Liver (tissue), 9 donors: ENCODE data around the gene NECAB2. TPM values are rescaled to one million over a fixed set of nuclear protein-coding genes. Genes with fewer than 3 reads are reported as not detected.

Source experiments
- DNase-seq: peaks from one replicate; pipeline ENCODE4 v3.0.0-alpha.2; 2017; ENCODE audit warnings: low spot score
- H3K27ac ChIP-seq, 2 donors: one replicate each; pipeline ENCODE4 v1.7.0; 2013; ENCODE audit warnings: inconsistent platforms in 2 of 2, low read length in 2 of 2, control low read depth in 1 of 2, low read depth in 1 of 2, mild to moderate bottlenecking in 1 of 2
- H3K27me3 ChIP-seq, 4 donors: one replicate each; pipeline versions ENCODE4 v1.6.1 to v1.7.0; 2013; ENCODE audit warnings: low read length in 3 of 4, inconsistent platforms in 1 of 4, mild to moderate bottlenecking in 1 of 4, moderate library complexity in 1 of 4; ENCODE audit not compliant: control insufficient read depth in 4 of 4, insufficient read depth in 4 of 4
- H3K36me3 ChIP-seq, 4 donors: one replicate each; pipeline versions ENCODE4 v1.6.1 to v1.7.0; 2013; ENCODE audit warnings: low read length in 3 of 4, mild to moderate bottlenecking in 3 of 4, low read depth in 1 of 4, moderate library complexity in 1 of 4; ENCODE audit not compliant: control insufficient read depth in 4 of 4, insufficient read depth in 3 of 4
- H3K4me1 ChIP-seq, 4 donors: one replicate each; pipeline versions ENCODE4 v1.6.1 to v1.7.0; 2013; ENCODE audit warnings: low read length in 3 of 4, mild to moderate bottlenecking in 3 of 4, moderate library complexity in 1 of 4; ENCODE audit not compliant: control insufficient read depth in 4 of 4, insufficient read depth in 4 of 4
- H3K4me3 ChIP-seq, 3 donors: one replicate each; pipeline versions ENCODE4 v1.6.1 to v1.7.0; 2013; ENCODE audit warnings: low read length in 3 of 3, control low read depth in 1 of 3, low read depth in 1 of 3, mild to moderate bottlenecking in 1 of 3
- H3K9ac ChIP-seq, 2 donors: one replicate each; pipeline ENCODE4 v1.7.0; 2013; ENCODE audit warnings: low read length in 2 of 2, mild to moderate bottlenecking in 2 of 2, moderate library complexity in 2 of 2, control low read depth in 1 of 2, low read depth in 1 of 2
- H3K9me3 ChIP-seq, 4 donors: one replicate each; pipeline versions ENCODE4 v1.6.1 to v1.7.0; 2013; ENCODE audit warnings: low read length in 3 of 4; ENCODE audit not compliant: control insufficient read depth in 4 of 4
- CTCF ChIP-seq: fragments of 150-350 bp; IDR thresholded peaks from 2 replicates; pipeline ENCODE4 v1.5.1; 2017; ENCODE audit warnings: improper control_type of control experiment, low read depth, low read length; ENCODE audit not compliant: missing input control
- EGR1 ChIP-seq, 2 donors: IDR thresholded peaks; 2 replicates each; pipeline ENCODE4 v1.6.1; 2016 to 2018; ENCODE audit warnings: antibody characterized with exemption in 2 of 2, low read depth in 2 of 2
- FOXA1 ChIP-seq: IDR thresholded peaks from 2 replicates; pipeline ENCODE4 v1.6.1; 2016; ENCODE audit warnings: antibody characterized with exemption
- FOXA2 ChIP-seq: IDR thresholded peaks from 2 replicates; pipeline ENCODE4 v1.6.1; 2016; ENCODE audit warnings: antibody characterized with exemption
- GABPA ChIP-seq, 2 donors: IDR thresholded peaks in 1 of 2; conservative IDR thresholded peaks in 1 of 2; 2 replicates each; pipeline ENCODE4 v1.6.1; 2016; ENCODE audit warnings: antibody characterized with exemption in 2 of 2, mild to moderate bottlenecking in 1 of 2, moderate library complexity in 1 of 2
- HNF4A ChIP-seq, 2 donors: conservative IDR thresholded peaks; 2 replicates each; pipeline ENCODE4 v1.6.1; 2016; ENCODE audit warnings: antibody characterized with exemption in 2 of 2, mild to moderate bottlenecking in 2 of 2
- HNF4G ChIP-seq: IDR thresholded peaks from 2 replicates; pipeline ENCODE4 v1.6.1; 2016; ENCODE audit warnings: antibody characterized with exemption
- JUND ChIP-seq, 2 donors: IDR thresholded peaks; 2 replicates each; pipeline ENCODE4 v1.6.1; 2016; ENCODE audit warnings: antibody characterized with exemption in 2 of 2
- MAX ChIP-seq: IDR thresholded peaks from 2 replicates; pipeline ENCODE4 v1.6.1; 2016; ENCODE audit warnings: antibody characterized with exemption
- NR2F2 ChIP-seq: IDR thresholded peaks from 2 replicates; pipeline ENCODE4 v1.6.1; 2016; ENCODE audit warnings: antibody characterized with exemption
- RAD21 ChIP-seq, 2 donors: IDR thresholded peaks; 2 replicates each; pipeline ENCODE4 v1.6.1; 2016; ENCODE audit warnings: antibody characterized with exemption in 2 of 2, mild to moderate bottlenecking in 2 of 2
- RXRA ChIP-seq, 2 donors: IDR thresholded peaks; 2 replicates each; pipeline ENCODE4 v1.6.1; 2017 to 2018; ENCODE audit warnings: antibody characterized with exemption in 2 of 2, mild to moderate bottlenecking in 1 of 2
- SP1 ChIP-seq: IDR thresholded peaks from 2 replicates; pipeline ENCODE4 v1.6.1; 2018; ENCODE audit warnings: antibody characterized with exemption, mild to moderate bottlenecking
- TAF1 ChIP-seq: conservative IDR thresholded peaks from 2 replicates; pipeline ENCODE4 v1.6.1; 2016; ENCODE audit warnings: antibody characterized with exemption, mild to moderate bottlenecking
- YY1 ChIP-seq: IDR thresholded peaks from 2 replicates; pipeline ENCODE4 v1.6.1; 2016; ENCODE audit warnings: antibody characterized with exemption, mild to moderate bottlenecking
- ZBTB33 ChIP-seq: IDR thresholded peaks from 2 replicates; pipeline ENCODE4 v1.6.1; 2016; ENCODE audit warnings: antibody characterized with exemption
- WGBS: extraction: QIAGEN DNeasy Blood & Tissue Kit; methylation state at CpG from one replicate; pipeline ENCODE4 v1.1.7; 2013; 5-methylcytosine and 5-hydroxymethylcytosine counted together
- polyA plus RNA-seq, 2 donors: library from polyadenylated mRNA; stranded (reverse) in 1 of 2; unstranded in 1 of 2; fragments of 200-250 nt in 1 of 2; fragments of >200 nt in 1 of 2; fragmentation: Nextera tagmentation in 1 of 2; extraction: Ambion mirVana in 1 of 2; gene quantifications; one replicate each; pipeline versions ENCODE4 v1.2.1 to v1.2.3, GENCODE V29; 2013 to 2015
- total RNA-seq, 2 donors: library from RNA; depleted of rRNA; stranded (reverse); fragments of >200 nt; gene quantifications; one replicate each; pipeline ENCODE4 v1.2.3, GENCODE V29; 2014
- TF ChIP-seq, protein P1 (sequence below): IDR thresholded peaks from 2 replicates; pipeline ENCODE4 v1.6.1; 2016; ENCODE audit warnings: antibody characterized with exemption, mild to moderate bottlenecking
- TF ChIP-seq, protein P2 (sequence below): IDR thresholded peaks from 2 replicates; pipeline ENCODE4 v1.6.1; 2016; ENCODE audit warnings: antibody characterized with exemption
- donor health status: healthy.
- donor health status: healthy.
- donor health status: healthy.
- donor health status: healthy.
- donor health status: healthy.

The NECAB2 gene
- total and polyA plus RNA-seq, 4 donors = 2.7 to 3.8 (median 2.9) TPM; not detected in 1

- DNase-seq = peak; percentile 80
- peak; percentile 100 for TF ChIP-seq MAX
- no peak for TF ChIP-seq CTCF
- TF ChIP-seq, protein P1, sequence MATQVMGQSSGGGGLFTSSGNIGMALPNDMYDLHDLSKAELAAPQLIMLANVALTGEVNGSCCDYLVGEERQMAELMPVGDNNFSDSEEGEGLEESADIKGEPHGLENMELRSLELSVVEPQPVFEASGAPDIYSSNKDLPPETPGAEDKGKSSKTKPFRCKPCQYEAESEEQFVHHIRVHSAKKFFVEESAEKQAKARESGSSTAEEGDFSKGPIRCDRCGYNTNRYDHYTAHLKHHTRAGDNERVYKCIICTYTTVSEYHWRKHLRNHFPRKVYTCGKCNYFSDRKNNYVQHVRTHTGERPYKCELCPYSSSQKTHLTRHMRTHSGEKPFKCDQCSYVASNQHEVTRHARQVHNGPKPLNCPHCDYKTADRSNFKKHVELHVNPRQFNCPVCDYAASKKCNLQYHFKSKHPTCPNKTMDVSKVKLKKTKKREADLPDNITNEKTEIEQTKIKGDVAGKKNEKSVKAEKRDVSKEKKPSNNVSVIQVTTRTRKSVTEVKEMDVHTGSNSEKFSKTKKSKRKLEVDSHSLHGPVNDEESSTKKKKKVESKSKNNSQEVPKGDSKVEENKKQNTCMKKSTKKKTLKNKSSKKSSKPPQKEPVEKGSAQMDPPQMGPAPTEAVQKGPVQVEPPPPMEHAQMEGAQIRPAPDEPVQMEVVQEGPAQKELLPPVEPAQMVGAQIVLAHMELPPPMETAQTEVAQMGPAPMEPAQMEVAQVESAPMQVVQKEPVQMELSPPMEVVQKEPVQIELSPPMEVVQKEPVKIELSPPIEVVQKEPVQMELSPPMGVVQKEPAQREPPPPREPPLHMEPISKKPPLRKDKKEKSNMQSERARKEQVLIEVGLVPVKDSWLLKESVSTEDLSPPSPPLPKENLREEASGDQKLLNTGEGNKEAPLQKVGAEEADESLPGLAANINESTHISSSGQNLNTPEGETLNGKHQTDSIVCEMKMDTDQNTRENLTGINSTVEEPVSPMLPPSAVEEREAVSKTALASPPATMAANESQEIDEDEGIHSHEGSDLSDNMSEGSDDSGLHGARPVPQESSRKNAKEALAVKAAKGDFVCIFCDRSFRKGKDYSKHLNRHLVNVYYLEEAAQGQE = peak; percentile 87
- TF ChIP-seq ZBTB33 = peak; percentile 26
- TF ChIP-seq RAD21 (IDR thresholded peaks at IDR 0.05) = peak; percentile 26 to 51
- TF ChIP-seq FOXA1 = no peak
- TF ChIP-seq YY1 = peak; percentile 57
- peak; percentile 94 for TF ChIP-seq TAF1
- no peak for TF ChIP-seq FOXA2
- TF ChIP-seq JUND (IDR thresholded peaks at IDR 0.05) = peak; percentile 72 to 77
- TF ChIP-seq NR2F2 = peak; percentile 31
- peak in 1 of 2 donors; percentile 33 for TF ChIP-seq GABPA (IDR thresholded peaks at IDR 0.05 in 1 of 2, conservative IDR thresholded peaks at IDR 0.05 in 1 of 2)
- TF ChIP-seq SP1 = peak; percentile 54
- peak; percentile 5 for TF ChIP-seq HNF4G
- TF ChIP-seq, protein P2, sequence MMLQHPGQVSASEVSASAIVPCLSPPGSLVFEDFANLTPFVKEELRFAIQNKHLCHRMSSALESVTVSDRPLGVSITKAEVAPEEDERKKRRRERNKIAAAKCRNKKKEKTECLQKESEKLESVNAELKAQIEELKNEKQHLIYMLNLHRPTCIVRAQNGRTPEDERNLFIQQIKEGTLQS = peak; percentile 82
- TF ChIP-seq HNF4A (conservative IDR thresholded peaks at IDR 0.05) = peak in 1 of 2 donors; percentile 44
- TF ChIP-seq RXRA (IDR thresholded peaks at IDR 0.05) = peak; percentile 59 to 62
- peak in 1 of 2 donors; percentile 17 for TF ChIP-seq EGR1 (IDR thresholded peaks at IDR 0.05; ENCODE audit: low read depth in 2 of 2)
- Histone ChIP-seq H3K4me3 (peak within 1 kb of the TSS; percentile 80 to 91 (median 81)), H3K9ac (peak within 1 kb of the TSS; percentile 83 to 94), H3K36me3 (peaks cover under 1 to 11% (median 2%) of the 10 kb centered on the region in 4 donors), H3K27ac (peak within 1 kb of the TSS; percentile 94 to 95), H3K4me1 (peaks cover 6 to 47% (median 36%) of the 10 kb centered on the region in 4 donors), H3K9me3 (no peaks in the 10 kb centered on the region), H3K27me3 (no peaks in the 10 kb centered on the region)
- WGBS = 2% methylated on average over 30 of the region's 30 CpGs
Measured at GRCh38 chr16:83952940-83953795, 14.9 kb upstream of the NECAB2 start, which contains the start of gene OSGIN1. Gene OSGIN1 (plus strand): TSS chr16:83953240. CDS start chr16:83957672, 4,432 bp downstream.
